ENCODE measurements around the gene MEIKIN. TPM values are rescaled to one million over a fixed set of nuclear protein-coding genes. Genes with fewer than 3 reads are reported as not detected.

MEIKIN gene, protein sequence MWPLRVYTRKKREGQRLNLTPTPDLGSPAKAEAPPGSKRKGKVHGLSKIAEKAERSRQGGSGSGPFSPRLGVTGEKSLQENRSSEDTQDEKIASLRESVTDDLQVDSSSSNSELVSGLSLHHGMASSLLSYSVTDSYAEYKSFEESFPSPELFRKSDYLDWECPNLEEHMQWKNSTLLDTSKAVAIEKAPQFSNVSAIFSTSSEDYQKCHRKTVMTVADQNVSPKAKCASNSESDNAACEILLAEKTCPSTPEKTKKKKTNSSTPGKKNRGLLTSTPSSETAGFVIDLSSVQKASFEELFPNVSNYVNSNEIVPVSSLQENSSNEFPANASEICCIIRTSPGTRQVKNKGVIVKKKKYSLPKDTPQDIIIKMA
- total RNA-seq (2021) (not detected in 2 replicates), Bru-seq, nascent RNA (not detected), BruChase-seq, experiment 1, labeled RNA remaining after a 2-hour chase (not detected), BruChase-seq, experiment 2, labeled RNA remaining after a 6-hour chase (not detected)
- long read RNA-seq: 0 reads

DNA sequence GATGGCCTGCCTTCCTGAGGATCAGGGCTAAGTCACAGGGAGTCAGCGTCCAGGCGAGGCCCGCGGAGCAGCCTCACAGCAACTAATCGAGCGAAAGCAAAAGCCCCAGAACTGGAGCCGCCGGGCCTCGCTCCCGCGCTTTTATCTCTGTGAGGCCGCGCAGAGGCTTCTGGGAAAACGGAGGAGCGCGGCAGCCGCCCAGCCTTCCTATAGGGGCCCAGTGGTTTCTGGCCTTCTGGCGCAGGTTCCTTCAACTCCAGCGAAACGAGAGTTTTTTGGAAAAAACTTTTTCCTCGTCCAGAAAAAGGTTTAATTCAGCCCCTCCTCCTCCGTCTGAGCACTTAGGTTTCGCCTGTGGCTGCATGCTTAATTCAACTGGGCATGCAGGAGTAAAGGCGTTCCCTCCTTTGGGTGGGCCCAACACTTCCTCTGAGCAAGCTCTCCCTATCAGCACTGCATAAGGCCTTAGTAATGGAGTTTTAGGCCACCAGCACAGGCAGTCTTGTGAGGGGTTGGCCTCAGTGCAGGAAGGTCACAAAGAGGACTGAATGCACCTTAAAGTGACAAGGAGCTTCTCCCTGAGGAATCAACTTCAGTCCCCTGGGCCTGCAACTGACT is at the start of gene MEIKIN:
MEIKIN (minus strand) TSS at position 113 of the 618 bp plus-strand sequence. CDS start 158 bp downstream, outside the sequence.
- no peaks in the 10 kb centered on the region for H3F3A ChIP-seq (ENCODE audit: insufficient read depth, low read depth)
- CTCF ChIA-PET: no interaction called here

DNA sequence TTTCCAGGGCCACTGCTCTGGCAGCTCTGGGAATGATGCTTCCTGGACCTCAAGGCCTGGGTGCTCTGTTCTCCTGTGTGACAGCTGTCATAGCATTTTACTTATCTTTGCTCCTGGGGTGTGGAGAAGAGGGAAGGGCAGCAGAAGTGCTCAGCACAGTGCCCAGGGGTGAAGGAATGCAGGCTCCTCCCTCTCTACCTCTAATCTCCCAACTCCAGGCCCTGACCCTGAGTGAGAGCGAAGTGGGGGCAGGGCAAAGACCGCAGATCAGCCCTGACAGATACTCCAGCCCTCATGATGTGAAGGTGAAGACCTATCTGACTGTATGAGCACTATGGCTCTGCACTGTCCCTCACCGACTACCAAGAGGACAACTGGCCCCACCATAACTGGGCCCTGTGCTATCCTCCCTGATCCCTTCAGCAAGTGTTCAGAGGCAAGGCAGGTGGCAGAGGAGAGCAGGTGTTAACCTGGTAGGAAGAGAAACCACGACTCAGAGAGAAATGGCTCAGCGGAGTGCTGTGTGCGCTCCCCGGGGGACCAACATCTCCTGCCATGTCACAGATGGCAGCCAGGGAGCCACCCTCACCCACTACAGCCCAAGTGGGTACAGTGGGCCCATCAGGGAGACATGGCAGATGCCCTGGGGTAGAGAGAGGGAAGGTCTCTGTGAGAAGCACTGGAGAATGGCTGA is 49.2 kb upstream of the MEIKIN start:
- Histone ChIP-seq H3K9me3 (ENCODE audit: insufficient read depth, low read depth) (no peaks in the 10 kb centered on the region), H3K9me2 (ENCODE audit: insufficient read depth) (no peaks in the 10 kb centered on the region), H3F3A (ENCODE audit: insufficient read depth, low read depth) (no peaks in the 10 kb centered on the region), H3K36me3 (ENCODE audit: low read depth) (no peaks in the 10 kb centered on the region), H3K4me1 (replicated peaks; ENCODE audit: insufficient read depth) (0 out of 2 replicates have a peak, but pooled peaks cover 3% of the 10 kb centered on the region), H2AFZ (no peak overlapping the region), H3K4me2 (no peak overlapping the region), H4K20me1 (ENCODE audit: insufficient read depth) (no peaks in the 10 kb centered on the region), H3K27ac (no peak overlapping the region), H3K4me3 (no peak overlapping the region), H3K79me2 (ENCODE audit: low read depth) (no peaks in the 10 kb centered on the region), H3K27me3 (ENCODE audit: insufficient read depth, low read depth) (no peaks in the 10 kb centered on the region)
- ChIA-PET CTCF (no interaction called here), POLR2A (ENCODE audit: unreplicated experiment) (no interaction called here)
- TF ChIP-seq EZH2 (IDR thresholded peaks at IDR 0.05; ENCODE audit: low read depth): no peak
- TF ChIP-seq, protein P1, sequence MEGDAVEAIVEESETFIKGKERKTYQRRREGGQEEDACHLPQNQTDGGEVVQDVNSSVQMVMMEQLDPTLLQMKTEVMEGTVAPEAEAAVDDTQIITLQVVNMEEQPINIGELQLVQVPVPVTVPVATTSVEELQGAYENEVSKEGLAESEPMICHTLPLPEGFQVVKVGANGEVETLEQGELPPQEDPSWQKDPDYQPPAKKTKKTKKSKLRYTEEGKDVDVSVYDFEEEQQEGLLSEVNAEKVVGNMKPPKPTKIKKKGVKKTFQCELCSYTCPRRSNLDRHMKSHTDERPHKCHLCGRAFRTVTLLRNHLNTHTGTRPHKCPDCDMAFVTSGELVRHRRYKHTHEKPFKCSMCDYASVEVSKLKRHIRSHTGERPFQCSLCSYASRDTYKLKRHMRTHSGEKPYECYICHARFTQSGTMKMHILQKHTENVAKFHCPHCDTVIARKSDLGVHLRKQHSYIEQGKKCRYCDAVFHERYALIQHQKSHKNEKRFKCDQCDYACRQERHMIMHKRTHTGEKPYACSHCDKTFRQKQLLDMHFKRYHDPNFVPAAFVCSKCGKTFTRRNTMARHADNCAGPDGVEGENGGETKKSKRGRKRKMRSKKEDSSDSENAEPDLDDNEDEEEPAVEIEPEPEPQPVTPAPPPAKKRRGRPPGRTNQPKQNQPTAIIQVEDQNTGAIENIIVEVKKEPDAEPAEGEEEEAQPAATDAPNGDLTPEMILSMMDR (conservative IDR thresholded peaks at IDR 0.05): no peak
- BruUV-seq (replicated peaks): no TSS peak
- DNase-seq: no peak
- intact Hi-C loops (cut with micrococcal nuclease; ENCODE audit: unreplicated experiment): no loop called here

More for the DNA sequence above, at the start of gene MEIKIN:
- Histone ChIP-seq H3K4me3 (no peak within 1 kb of the TSS), H3K36me3 (ENCODE audit: low read depth) (no peaks in the 10 kb centered on the region), H2AFZ (no peak within 1 kb of the TSS), H4K20me1 (ENCODE audit: insufficient read depth) (no peaks in the 10 kb centered on the region), H3K79me2 (ENCODE audit: low read depth) (no peaks in the 10 kb centered on the region), H3K27me3 (ENCODE audit: insufficient read depth, low read depth) (no peaks in the 10 kb centered on the region), H3K9me3 (ENCODE audit: insufficient read depth, low read depth) (no peaks in the 10 kb centered on the region), H3K27ac (no peak within 1 kb of the TSS), H3K4me2 (no peak within 1 kb of the TSS), H3K4me1 (replicated peaks; ENCODE audit: insufficient read depth) (no peaks in the 10 kb centered on the region), H3K9me2 (ENCODE audit: insufficient read depth) (no peaks in the 10 kb centered on the region)
- BruUV-seq (replicated peaks): no TSS peak
- intact Hi-C loops (cut with micrococcal nuclease; ENCODE audit: unreplicated experiment): no loop called here
- TF ChIP-seq EZH2 (IDR thresholded peaks at IDR 0.05; ENCODE audit: low read depth): no peak
- TF ChIP-seq, protein P1 (conservative IDR thresholded peaks at IDR 0.05): no peak
- no peak for DNase-seq
- POLR2A ChIA-PET (ENCODE audit: unreplicated experiment): no interaction called here

DNA sequence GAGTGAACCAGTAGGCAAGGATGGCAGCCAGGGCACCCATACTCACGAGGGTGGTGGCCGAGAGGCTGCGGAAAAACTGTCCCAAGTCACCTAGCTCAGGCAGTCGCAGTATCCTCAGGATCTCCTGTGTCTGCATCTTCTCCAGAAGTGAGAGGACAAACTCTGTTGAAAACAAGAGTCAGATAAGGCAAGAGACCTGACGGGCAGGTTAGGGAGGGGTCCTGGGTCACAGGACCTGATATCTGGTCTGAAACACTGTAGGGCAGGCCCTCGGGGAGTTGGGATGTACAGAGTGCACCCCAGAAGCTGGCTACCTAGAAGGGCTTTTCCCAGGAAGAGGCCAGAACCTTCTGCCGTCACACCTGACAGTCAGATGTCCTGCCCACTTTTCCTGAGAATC is 48.6 kb upstream of the MEIKIN start:
- Histone ChIP-seq H2AFZ (no peak overlapping the region), H3K27me3 (ENCODE audit: insufficient read depth, low read depth) (no peaks in the 10 kb centered on the region), H3K9me2 (ENCODE audit: insufficient read depth) (no peaks in the 10 kb centered on the region), H3K9me3 (ENCODE audit: insufficient read depth, low read depth) (no peaks in the 10 kb centered on the region), H3K27ac (no peak overlapping the region), H3K79me2 (ENCODE audit: low read depth) (no peaks in the 10 kb centered on the region), H3K4me1 (replicated peaks; ENCODE audit: insufficient read depth) (0 out of 2 replicates have a peak, but pooled peaks cover 3% of the 10 kb centered on the region), H3F3A (ENCODE audit: insufficient read depth, low read depth) (no peaks in the 10 kb centered on the region), H3K4me3 (no peak overlapping the region), H3K36me3 (ENCODE audit: low read depth) (no peaks in the 10 kb centered on the region), H4K20me1 (ENCODE audit: insufficient read depth) (no peaks in the 10 kb centered on the region), H3K4me2 (no peak overlapping the region)
- POLR2A ChIA-PET (ENCODE audit: unreplicated experiment): no interaction called here
- DNase-seq: no peak
- CTCF ChIA-PET: no interaction called here
- no peak for TF ChIP-seq EZH2 (IDR thresholded peaks at IDR 0.05; ENCODE audit: low read depth)
- TF ChIP-seq, protein P1 (conservative IDR thresholded peaks at IDR 0.05): no peak
- BruUV-seq (replicated peaks): no TSS peak
- intact Hi-C loops (cut with micrococcal nuclease; ENCODE audit: unreplicated experiment): no loop called here

Measured in PC-9 (cell line).